HEK293 (cell line): ENCODE data around the gene DEPDC5.
A peak's percentile ranks its signal among the peaks of the same experiment; 100 is the strongest.

Source experiments
- BCL11A ChIP-seq: fragments of 450-650 bp; formaldehyde crosslinking; IDR thresholded peaks from 2 replicates; pipeline ENCODE4 v1.5.1; 2016; ENCODE audit warnings: low read depth, missing biosample characterization, missing genetic modification characterization
- CTCF ChIP-seq: fragments of 450-650 bp; formaldehyde crosslinking; IDR thresholded peaks from 2 replicates; pipeline ENCODE4 v1.5.1; 2016; ENCODE audit warnings: missing biosample characterization, missing genetic modification characterization
- GLIS1 ChIP-seq: fragments of 450-650 bp; formaldehyde crosslinking; IDR thresholded peaks from 2 replicates; pipeline ENCODE4 v1.5.1; 2016; ENCODE audit warnings: missing biosample characterization, missing genetic modification characterization
- GLIS2 ChIP-seq: fragments of 450-650 bp; formaldehyde crosslinking; IDR thresholded peaks from 2 replicates; pipeline ENCODE4 v1.5.1; 2016; ENCODE audit warnings: missing biosample characterization, missing genetic modification characterization
- INSM2 ChIP-seq: fragments of 450-650 bp; formaldehyde crosslinking; IDR thresholded peaks from 2 replicates; pipeline ENCODE4 v1.5.1; 2016; ENCODE audit warnings: missing biosample characterization, missing genetic modification characterization
- KLF16 ChIP-seq: fragments of 450-650 bp; formaldehyde crosslinking; IDR thresholded peaks from 2 replicates; pipeline ENCODE4 v1.5.1; 2017; ENCODE audit warnings: missing biosample characterization, missing genetic modification characterization
- MEIS1 ChIP-seq: sonication (generic); formaldehyde crosslinking; IDR thresholded peaks from 2 replicates; pipeline ENCODE4 v1.8.1; 2022; ENCODE audit warnings: missing genetic modification reagents, mild to moderate bottlenecking, borderline replicate concordance
- PRDM1 ChIP-seq: fragments of 450-650 bp; formaldehyde crosslinking; IDR thresholded peaks from 2 replicates; pipeline ENCODE4; 2016; ENCODE audit warnings: missing biosample characterization, missing genetic modification characterization
- SCRT2 ChIP-seq: fragments of 450-650 bp; formaldehyde crosslinking; IDR thresholded peaks from 2 replicates; pipeline ENCODE4 v1.5.1; 2016; ENCODE audit warnings: missing biosample characterization, missing genetic modification characterization
- SP3 ChIP-seq: fragments of 450-650 bp; formaldehyde crosslinking; IDR thresholded peaks from 2 replicates; pipeline ENCODE4 v1.5.1; 2016; ENCODE audit warnings: missing biosample characterization, missing genetic modification characterization
- SP7 ChIP-seq: fragments of 450-650 bp; formaldehyde crosslinking; IDR thresholded peaks from 2 replicates; pipeline ENCODE4 v1.5.1; 2016; ENCODE audit warnings: missing biosample characterization, missing genetic modification characterization
- ZBTB17 ChIP-seq: fragments of 450-650 bp; formaldehyde crosslinking; IDR thresholded peaks from 2 replicates; pipeline ENCODE4 v1.5.1; 2016; ENCODE audit warnings: missing biosample characterization, missing genetic modification characterization
- ZBTB20 ChIP-seq: fragments of 450-650 bp; formaldehyde crosslinking; IDR thresholded peaks from 2 replicates; pipeline ENCODE4 v1.5.1; 2016; ENCODE audit warnings: missing biosample characterization, missing genetic modification characterization
- ZBTB44 ChIP-seq: fragments of 450-650 bp; IDR thresholded peaks from 2 replicates; pipeline ENCODE4 v1.5.1; 2018; ENCODE audit warnings: missing biosample characterization, mild to moderate bottlenecking, missing genetic modification characterization
- ZFP37 ChIP-seq: fragments of 450-650 bp; formaldehyde crosslinking; IDR thresholded peaks from 2 replicates; pipeline ENCODE4 v1.5.1; 2016; ENCODE audit warnings: missing biosample characterization, missing genetic modification characterization
- ZNF121 ChIP-seq: fragments of 450-650 bp; formaldehyde crosslinking; IDR thresholded peaks from 2 replicates; pipeline ENCODE4 v1.5.1; 2016; ENCODE audit warnings: missing biosample characterization, missing genetic modification characterization
- ZNF155 ChIP-seq: fragments of 450-650 bp; formaldehyde crosslinking; IDR thresholded peaks from 2 replicates; pipeline ENCODE4 v1.5.1; 2016; ENCODE audit warnings: missing biosample characterization, missing genetic modification characterization
- ZNF184 ChIP-seq: fragments of 450-650 bp; IDR thresholded peaks from 2 replicates; pipeline ENCODE4 v1.5.1; 2018; ENCODE audit warnings: missing biosample characterization, mild to moderate bottlenecking, missing genetic modification characterization
- ZNF302 ChIP-seq: fragments of 450-650 bp; formaldehyde crosslinking; IDR thresholded peaks from 2 replicates; pipeline ENCODE4 v1.5.1; 2016; ENCODE audit warnings: missing biosample characterization, missing genetic modification characterization, low read depth
- ZNF341 ChIP-seq: fragments of 450-650 bp; formaldehyde crosslinking; IDR thresholded peaks from 2 replicates; pipeline ENCODE4; 2016; ENCODE audit warnings: low read depth, missing biosample characterization, missing genetic modification characterization
- ZNF37A ChIP-seq: fragments of 450-650 bp; IDR thresholded peaks from 2 replicates; pipeline ENCODE4 v1.5.1; 2018; ENCODE audit warnings: missing biosample characterization, missing genetic modification characterization
- ZNF398 ChIP-seq: fragments of 450-650 bp; formaldehyde crosslinking; IDR thresholded peaks from 2 replicates; pipeline ENCODE4 v1.5.1; 2017; ENCODE audit warnings: missing biosample characterization, missing genetic modification characterization
- ZNF501 ChIP-seq: fragments of 450-650 bp; formaldehyde crosslinking; IDR thresholded peaks from 2 replicates; pipeline ENCODE4 v1.5.1; 2016; ENCODE audit warnings: missing biosample characterization, missing genetic modification characterization
- ZNF549 ChIP-seq: fragments of 450-650 bp; IDR thresholded peaks from 2 replicates; pipeline ENCODE4 v1.5.1; 2018; ENCODE audit warnings: missing biosample characterization, missing genetic modification characterization, mild to moderate bottlenecking, inconsistent platforms, moderate library complexity
- ZNF555 ChIP-seq: fragments of 450-650 bp; formaldehyde crosslinking; conservative IDR thresholded peaks from 2 replicates; pipeline ENCODE4 v1.5.1; 2017; ENCODE audit warnings: missing biosample characterization, mild to moderate bottlenecking, missing genetic modification characterization, inconsistent platforms
- ZNF585B ChIP-seq: fragments of 450-650 bp; formaldehyde crosslinking; IDR thresholded peaks from 2 replicates; pipeline ENCODE4 v1.5.1; 2016; ENCODE audit warnings: missing biosample characterization, missing genetic modification characterization
- ZNF596 ChIP-seq: fragments of 450-650 bp; IDR thresholded peaks from 2 replicates; pipeline ENCODE4 v1.5.0; 2018; ENCODE audit warnings: missing biosample characterization, mild to moderate bottlenecking, missing genetic modification characterization, moderate library complexity
- ZNF610 ChIP-seq: fragments of 450-650 bp; formaldehyde crosslinking; IDR thresholded peaks from 2 replicates; pipeline ENCODE4 v1.5.1; 2016; ENCODE audit warnings: missing biosample characterization, missing genetic modification characterization, borderline replicate concordance
- ZNF623 ChIP-seq: fragments of 450-650 bp; formaldehyde crosslinking; IDR thresholded peaks from 2 replicates; pipeline ENCODE4 v1.5.1; 2016; ENCODE audit warnings: missing biosample characterization, missing genetic modification characterization
- ZNF645 ChIP-seq: fragments of 450-650 bp; formaldehyde crosslinking; IDR thresholded peaks from 2 replicates; pipeline ENCODE4; 2016; ENCODE audit warnings: missing biosample characterization, missing genetic modification characterization
- ZNF660 ChIP-seq: fragments of 450-650 bp; IDR thresholded peaks from 2 replicates; pipeline ENCODE4 v1.5.1; 2018; ENCODE audit warnings: missing biosample characterization, mild to moderate bottlenecking, missing genetic modification characterization
- ZNF670 ChIP-seq: fragments of 450-650 bp; formaldehyde crosslinking; IDR thresholded peaks from 2 replicates; pipeline ENCODE4 v1.5.1; 2016; ENCODE audit warnings: missing biosample characterization, missing genetic modification characterization, low read depth
- ZNF785 ChIP-seq: fragments of 450-650 bp; formaldehyde crosslinking; IDR thresholded peaks from 2 replicates; pipeline ENCODE4 v1.5.1; 2016; ENCODE audit warnings: missing biosample characterization, missing genetic modification characterization

DEPDC5 gene

GRCh38 chr22:31749636-31750364 lies 4.0 kb upstream of the DEPDC5 start, which contains the start of gene PRR14L (continued):
- peak; percentile 81; the same call in 1 of the 2 replicates for TF ChIP-seq ZNF501
- TF ChIP-seq ZNF645 (tag by site-specific recombination) = no peak
- TF ChIP-seq BCL11A (tag by site-specific recombination) = peak; percentile 77; the same call in 1 of the 2 replicates
- TF ChIP-seq CTCF (tag by site-specific recombination) = peak; percentile 80
- TF ChIP-seq ZNF610 (tag by site-specific recombination) = 0 out of 2 replicates have a peak, but pooled peaks have one; percentile 65
- peak; percentile 87 for TF ChIP-seq ZFP37 (tag by site-specific recombination)
- no peak for TF ChIP-seq ZNF670
- TF ChIP-seq PRDM1 (tag by site-specific recombination) = no peak
- no peak for TF ChIP-seq ZNF155 (tag by site-specific recombination)
- no peak for TF ChIP-seq ZNF184 (tag by site-specific recombination)
- TF ChIP-seq GLIS2 (tag by site-specific recombination) = peak; percentile 87
- TF ChIP-seq ZNF585B (tag by site-specific recombination) = no peak
- TF ChIP-seq ZBTB20 (tag by site-specific recombination) = peak; percentile 73; the same call in 1 of the 2 replicates
- TF ChIP-seq GLIS1 (tag by site-specific recombination) = peak; percentile 64; the same call in 1 of the 2 replicates
- peak; percentile 97 for TF ChIP-seq SP3
- TF ChIP-seq ZNF596 (tag by site-specific recombination) = no peak
- peak; percentile 63; the same call in 1 of the 2 replicates for TF ChIP-seq ZNF623
- TF ChIP-seq INSM2 (tag by site-specific recombination) = peak; percentile 54; the same call in 1 of the 2 replicates
- TF ChIP-seq ZNF549 (tag by site-specific recombination) = no peak
- no peak for TF ChIP-seq ZNF302 (tag by site-specific recombination)
- TF ChIP-seq SCRT2 (tag by site-specific recombination) = no peak
- TF ChIP-seq ZNF398 = peak; percentile 80
- no peak for TF ChIP-seq MEIS1 (CRISPR knock-in tag)
- no peak for TF ChIP-seq ZNF121 (tag by site-specific recombination)
- peak; percentile 82 for TF ChIP-seq ZBTB17 (tag by site-specific recombination)
- TF ChIP-seq ZNF660 (tag by site-specific recombination) = peak; percentile 77; the same call in 1 of the 2 replicates
- TF ChIP-seq ZNF555 (tag by site-specific recombination) = no peak
- TF ChIP-seq ZNF785 = no peak
- TF ChIP-seq ZNF341 (tag by site-specific recombination) = peak; percentile 100
- peak; percentile 68 for TF ChIP-seq SP7 (tag by site-specific recombination)
- peak; percentile 98 for TF ChIP-seq ZBTB44 (tag by site-specific recombination)
- no peak for TF ChIP-seq ZNF37A (tag by site-specific recombination)
- TF ChIP-seq KLF16 = peak; percentile 95
